HEK293 (cell line): ENCODE data around the gene FAM120B.

Source experiments
- CTCF ChIA-PET: fragments of 350-600 bp; formaldehyde crosslinking; extraction: SDS; loops from one replicate; lab custom pipeline; 2021; ENCODE audit warnings: antibody characterized with exemption; lab: Yijun Ruan, JAX
- POLR2A ChIA-PET: fragments of 300-600 bp; formaldehyde crosslinking; extraction: SDS; loops from one replicate; lab custom pipeline; 2020; ENCODE audit warnings: antibody characterized with exemption, inconsistent platforms; lab: Yijun Ruan, JAX
- H3K27ac ChIP-seq: fragments of 200-500 bp; sonication (Bioruptor generic); 2 replicates; pipeline ENCODE4 v1.5.1; 2014; ENCODE audit warnings: low read depth, low read length, control low read depth, inconsistent platforms; ENCODE audit errors: extremely low read depth
- H3K36me3 ChIP-seq, 2 experiments: fragments of 200-500 bp in 1 of 2; sonication (Bioruptor generic) in 1 of 2; 1 replicate in 1 of 2; 2 replicates in 1 of 2; pipeline ENCODE4 v1.5.1; 2014 to 2017; ENCODE audit warnings: inconsistent platforms in 2 of 2, low read length in 2 of 2; ENCODE audit not compliant: control insufficient read depth in 2 of 2, insufficient read depth in 1 of 2
- H3K4me1 ChIP-seq: fragments of 200-500 bp; sonication (Bioruptor generic); 2 replicates; pipeline ENCODE4 v1.5.1; 2014; ENCODE audit warnings: mild to moderate bottlenecking, low read length, inconsistent platforms; ENCODE audit not compliant: control insufficient read depth, insufficient read depth
- H3K4me3 ChIP-seq: 2 replicates; pipeline ENCODE4 v1.5.1; 2011; ENCODE audit warnings: low read depth, mild to moderate bottlenecking, control low read depth, low read length, moderate library complexity
- H3K9me3 ChIP-seq: fragments of 200-500 bp; sonication (Bioruptor generic); 2 replicates; pipeline ENCODE4 v1.5.1; 2014; ENCODE audit warnings: low read depth, low read length, inconsistent platforms; ENCODE audit not compliant: control insufficient read depth, insufficient read depth
- KLF1 ChIP-seq: fragments of 450-650 bp; formaldehyde crosslinking; IDR thresholded peaks from 2 replicates; pipeline ENCODE4 v1.5.1; 2016; ENCODE audit warnings: missing biosample characterization, missing genetic modification characterization
- REPIN1 ChIP-seq: fragments of 450-650 bp; formaldehyde crosslinking; IDR thresholded peaks from 2 replicates; pipeline ENCODE4 v1.5.1; 2017; ENCODE audit warnings: missing biosample characterization, missing genetic modification characterization, low read depth
- SALL2 ChIP-seq: fragments of 450-650 bp; formaldehyde crosslinking; IDR thresholded peaks from 2 replicates; pipeline ENCODE4 v1.5.0; 2017; ENCODE audit warnings: missing biosample characterization, mild to moderate bottlenecking, missing genetic modification characterization, borderline replicate concordance
- SCRT2 ChIP-seq: fragments of 450-650 bp; formaldehyde crosslinking; IDR thresholded peaks from 2 replicates; pipeline ENCODE4 v1.5.1; 2016; ENCODE audit warnings: missing biosample characterization, missing genetic modification characterization
- SP2 ChIP-seq: fragments of 450-650 bp; formaldehyde crosslinking; IDR thresholded peaks from 2 replicates; pipeline ENCODE4 v1.5.1; 2016; ENCODE audit warnings: missing biosample characterization, missing genetic modification characterization
- TSHZ1 ChIP-seq: fragments of 450-650 bp; formaldehyde crosslinking; IDR thresholded peaks from 2 replicates; pipeline ENCODE4 v1.5.1; 2016; ENCODE audit warnings: missing biosample characterization, missing genetic modification characterization, borderline replicate concordance
- ZNF148 ChIP-seq: fragments of 450-650 bp; formaldehyde crosslinking; IDR thresholded peaks from 2 replicates; pipeline ENCODE4 v1.5.0; 2017; ENCODE audit warnings: missing biosample characterization, missing genetic modification characterization, borderline replicate concordance
- ZNF169 ChIP-seq: fragments of 450-650 bp; formaldehyde crosslinking; IDR thresholded peaks from 2 replicates; pipeline ENCODE4 v1.5.1; 2016; ENCODE audit warnings: missing biosample characterization, missing genetic modification characterization
- ZNF19 ChIP-seq: fragments of 450-650 bp; formaldehyde crosslinking; IDR thresholded peaks from 2 replicates; pipeline ENCODE4; 2016; ENCODE audit warnings: missing biosample characterization, missing genetic modification characterization, low read depth
- ZNF2 ChIP-seq: fragments of 450-650 bp; formaldehyde crosslinking; IDR thresholded peaks from 2 replicates; pipeline ENCODE4 v1.5.1; 2016; ENCODE audit warnings: missing biosample characterization, missing genetic modification characterization
- ZNF292 ChIP-seq: fragments of 450-650 bp; formaldehyde crosslinking; IDR thresholded peaks from 2 replicates; pipeline ENCODE4 v1.5.1; 2016; ENCODE audit warnings: low read depth, missing biosample characterization, missing genetic modification characterization, borderline replicate concordance
- ZNF302 ChIP-seq: fragments of 450-650 bp; formaldehyde crosslinking; IDR thresholded peaks from 2 replicates; pipeline ENCODE4 v1.5.1; 2016; ENCODE audit warnings: missing biosample characterization, missing genetic modification characterization, low read depth
- ZNF449 ChIP-seq: fragments of 450-650 bp; formaldehyde crosslinking; IDR thresholded peaks from 2 replicates; pipeline ENCODE4 v1.5.1; 2017; ENCODE audit warnings: missing biosample characterization, mild to moderate bottlenecking, missing genetic modification characterization, moderate library complexity
- ZNF571 ChIP-seq: fragments of 450-650 bp; formaldehyde crosslinking; IDR thresholded peaks from 2 replicates; pipeline ENCODE4 v1.5.0; 2017; ENCODE audit warnings: missing biosample characterization, missing genetic modification characterization
- ZNF596 ChIP-seq: fragments of 450-650 bp; IDR thresholded peaks from 2 replicates; pipeline ENCODE4 v1.5.0; 2018; ENCODE audit warnings: missing biosample characterization, mild to moderate bottlenecking, missing genetic modification characterization, moderate library complexity
- ZNF768 ChIP-seq: fragments of 450-650 bp; formaldehyde crosslinking; IDR thresholded peaks from 2 replicates; pipeline ENCODE4 v1.5.1; 2018; ENCODE audit warnings: missing biosample characterization, mild to moderate bottlenecking, missing genetic modification characterization
- ZNF792 ChIP-seq: fragments of 450-650 bp; formaldehyde crosslinking; IDR thresholded peaks from 2 replicates; pipeline ENCODE4 v1.5.1; 2016; ENCODE audit warnings: missing biosample characterization, missing genetic modification characterization
- ZNF837 ChIP-seq: fragments of 450-650 bp; formaldehyde crosslinking; IDR thresholded peaks from 2 replicates; pipeline ENCODE4 v1.5.1; 2016; ENCODE audit warnings: missing biosample characterization, missing genetic modification characterization
- ZSCAN18 ChIP-seq: fragments of 450-650 bp; formaldehyde crosslinking; IDR thresholded peaks from 2 replicates; pipeline ENCODE4 v1.5.1; 2016; ENCODE audit warnings: missing biosample characterization, missing genetic modification characterization

Gene FAM120B

GRCh38 chr6:170371588-170371987 lies 65.0 kb downstream of the FAM120B start:
- Histone ChIP-seq H3K9me3 (no peaks in the 10 kb centered on the region), H3K4me1 (no peaks in the 10 kb centered on the region), H3K4me3 (no peak overlapping the region), H3K36me3 (peaks cover 0 to 81% of the 10 kb centered on the region in 2 experiments; a peak in 1 of 3 replicates), H3K27ac (no peak overlapping the region)
- POLR2A ChIA-PET: no interaction called here
- CTCF ChIA-PET: no interaction called here
- no peak for TF ChIP-seq ZNF792
- TF ChIP-seq KLF1: no peak

GRCh38 chr6:170372380-170373325 lies 66.1 kb downstream of the FAM120B start:
- peaks cover 0 to 75% of the 10 kb centered on the region in 2 experiments; a peak in 1 of 3 replicates for H3K36me3 ChIP-seq
- no peaks in the 10 kb centered on the region for H3K9me3 ChIP-seq
- TF ChIP-seq REPIN1 (tag by site-specific recombination) (no peak), ZNF837 (tag by site-specific recombination) (no peak), ZNF449 (no peak), ZNF2 (tag by site-specific recombination) (no peak), ZNF596 (tag by site-specific recombination) (no peak), ZNF19 (tag by site-specific recombination) (no peak), SCRT2 (tag by site-specific recombination) (no peak)
- ChIA-PET POLR2A (no interaction called here), CTCF (no interaction called here)
- H3K4me1 ChIP-seq: no peaks in the 10 kb centered on the region
- no peak overlapping the region for H3K4me3 ChIP-seq
- no peak overlapping the region for H3K27ac ChIP-seq

- Histone ChIP-seq H3K27ac (no peak overlapping the region), H3K4me3 (no peak overlapping the region), H3K36me3 (peaks cover 0 to 58% of the 10 kb centered on the region in 2 experiments; a peak in 1 of 3 replicates), H3K9me3 (no peaks in the 10 kb centered on the region), H3K4me1 (no peaks in the 10 kb centered on the region)
- ChIA-PET POLR2A (no interaction called here), CTCF (no interaction called here)
- TF ChIP-seq ZSCAN18 (tag by site-specific recombination) (no peak), ZNF302 (tag by site-specific recombination) (no peak), ZNF148 (tag by site-specific recombination) (no peak), SP2 (tag by site-specific recombination) (no peak), ZNF768 (tag by site-specific recombination) (no peak), SALL2 (tag by site-specific recombination) (no peak), SCRT2 (tag by site-specific recombination) (no peak), TSHZ1 (no peak), ZNF292 (no peak), ZNF792 (no peak), ZNF837 (tag by site-specific recombination) (no peak), ZNF169 (no peak), ZNF571 (no peak)
These were observed 68.2 kb downstream of the FAM120B start for GRCh38 chr6:170374571-170375444.
